NCI-H2171 treated with DMSO at 0.1 percent for 48 hours (cell line): ENCODE data around the gene ZBTB21.

Source experiments
- DNase-seq: peaks from one replicate; lab custom pipeline; 2025; lab: John Stamatoyannopoulos, UW

ZBTB21 gene

DNA sequence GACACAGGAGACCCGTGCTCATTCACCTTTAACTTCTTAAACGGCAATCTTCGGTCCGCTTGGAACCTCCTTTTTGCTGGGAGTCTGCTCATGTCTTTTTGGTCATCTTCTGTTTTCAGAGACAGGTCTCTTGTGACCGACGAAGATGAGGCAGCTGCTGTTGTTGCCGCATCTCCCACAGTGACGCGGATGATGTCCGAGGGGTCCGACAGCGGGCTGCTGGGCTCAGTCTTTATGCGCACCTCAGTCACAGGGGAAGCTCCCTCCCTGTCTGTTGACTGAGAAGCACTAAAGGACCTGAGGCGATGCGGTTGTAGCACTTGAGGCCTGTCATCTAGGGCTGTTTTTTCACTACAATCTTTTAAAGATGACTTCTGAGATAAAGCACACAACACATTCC, 17.6 kb downstream of the ZBTB21 start:
- no peak for DNase-seq

DNA sequence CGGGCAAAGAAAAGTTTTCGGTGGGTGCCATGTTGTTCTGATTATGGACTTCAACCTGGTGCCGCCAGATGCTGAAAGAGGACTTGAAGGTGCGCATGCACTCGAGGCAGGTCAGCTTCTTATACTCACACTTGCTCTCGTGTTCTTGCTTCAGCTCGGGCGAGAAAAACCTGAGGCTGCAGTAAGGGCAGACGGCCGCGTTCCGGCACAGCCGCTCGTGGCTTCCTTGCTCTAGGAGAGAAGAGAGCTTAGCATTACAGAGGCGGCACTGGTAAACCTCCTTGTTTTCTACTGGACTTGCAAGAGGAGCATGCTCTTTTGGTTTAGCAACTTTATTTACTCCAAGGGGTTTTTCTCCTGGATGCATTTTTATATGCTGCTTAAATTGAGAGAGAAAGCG, 18.5 kb downstream of the ZBTB21 start:
- no peak for DNase-seq

DNA sequence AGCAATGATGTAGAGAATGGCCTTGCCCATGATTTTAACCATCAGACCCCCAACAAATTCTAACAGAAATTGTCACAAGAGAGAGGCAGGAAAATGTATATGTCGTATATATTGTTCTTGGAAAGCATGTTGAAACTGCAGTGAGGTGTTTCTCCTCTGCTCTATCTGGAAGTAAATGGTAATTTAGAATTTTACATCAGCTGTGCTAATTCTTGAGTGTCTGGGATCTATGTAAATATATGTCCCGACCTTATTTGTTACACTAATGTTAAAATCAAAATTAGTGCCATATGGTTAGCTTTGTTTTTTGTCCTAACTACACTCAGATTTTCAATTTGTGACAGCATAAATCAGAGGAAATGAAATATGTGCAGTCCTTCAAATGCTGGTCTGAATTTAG, 20.5 kb downstream of the ZBTB21 start:
- DNase-seq = no peak

DNA sequence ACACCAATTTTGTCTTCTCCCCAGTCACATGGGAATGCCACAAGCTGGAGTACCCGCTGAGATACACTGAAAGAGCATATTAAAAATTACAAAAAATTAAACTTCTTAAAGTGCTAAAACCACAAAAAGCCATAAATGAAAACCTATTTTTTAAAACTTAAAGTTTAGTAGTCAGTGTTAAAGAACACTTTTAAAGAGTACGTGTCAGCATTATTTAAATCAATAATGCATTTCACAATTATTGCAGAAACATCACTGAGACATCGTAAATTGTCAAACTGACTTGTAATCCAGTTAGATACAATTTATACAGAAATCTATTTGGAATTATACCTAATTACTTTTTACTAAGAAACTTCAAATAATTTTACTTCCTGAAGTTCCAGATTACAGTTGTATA, 22.9 kb downstream of the ZBTB21 start:
- no peak for DNase-seq

DNA sequence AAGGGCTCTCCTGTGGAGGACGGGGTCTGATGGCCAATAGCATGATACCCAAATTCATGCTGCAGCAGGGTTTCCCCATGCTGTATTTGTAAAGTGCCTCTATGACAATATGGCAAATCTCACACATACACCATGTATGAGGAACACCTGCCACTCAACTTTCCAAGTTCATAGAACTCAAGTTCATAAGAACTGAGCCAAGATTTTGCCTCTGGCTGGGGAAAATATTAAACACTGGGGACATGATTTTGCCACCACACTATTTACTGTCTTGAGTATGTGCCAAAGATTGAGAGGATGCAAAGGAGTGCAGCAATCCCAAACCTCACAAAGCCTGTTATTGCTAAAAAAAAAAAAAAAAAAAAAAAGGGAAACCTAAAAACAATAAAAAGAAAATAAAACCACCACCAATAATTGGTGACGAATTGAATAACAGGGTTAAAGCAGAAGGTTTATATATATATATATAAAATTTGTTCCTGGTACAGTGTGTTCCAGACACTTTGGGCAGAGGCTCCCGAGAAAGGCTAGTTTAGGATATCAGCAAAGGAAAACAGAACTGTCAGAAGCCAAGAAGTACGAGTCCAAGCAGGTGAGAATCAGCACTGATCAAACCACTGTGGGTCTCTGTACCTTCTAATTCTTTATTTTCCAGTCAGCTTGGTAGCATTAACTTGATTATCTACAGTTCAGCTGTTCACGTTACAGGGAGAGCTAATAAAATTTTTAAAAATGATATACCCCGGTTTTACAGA, 24.3 kb downstream of the ZBTB21 start:
- no peak for DNase-seq

DNA sequence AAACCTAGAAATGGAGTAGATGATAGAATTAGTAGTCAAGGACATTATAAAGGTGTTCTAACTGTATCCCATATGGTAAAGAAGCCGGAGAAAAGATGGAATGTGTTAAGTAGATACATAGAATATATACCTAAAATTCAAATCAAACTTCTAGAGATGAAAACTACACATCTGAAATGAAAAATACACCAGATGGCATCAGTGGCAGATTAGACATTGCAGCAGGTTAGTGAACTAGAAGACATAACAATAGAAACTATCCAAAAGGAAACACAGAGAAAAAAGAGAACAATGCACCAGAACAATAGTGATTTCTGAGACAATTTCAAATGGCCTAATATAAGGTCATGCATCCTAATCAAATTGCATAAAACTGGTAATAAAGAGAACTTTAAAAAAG, 26.9 kb downstream of the ZBTB21 start:
- no peak for DNase-seq

DNA sequence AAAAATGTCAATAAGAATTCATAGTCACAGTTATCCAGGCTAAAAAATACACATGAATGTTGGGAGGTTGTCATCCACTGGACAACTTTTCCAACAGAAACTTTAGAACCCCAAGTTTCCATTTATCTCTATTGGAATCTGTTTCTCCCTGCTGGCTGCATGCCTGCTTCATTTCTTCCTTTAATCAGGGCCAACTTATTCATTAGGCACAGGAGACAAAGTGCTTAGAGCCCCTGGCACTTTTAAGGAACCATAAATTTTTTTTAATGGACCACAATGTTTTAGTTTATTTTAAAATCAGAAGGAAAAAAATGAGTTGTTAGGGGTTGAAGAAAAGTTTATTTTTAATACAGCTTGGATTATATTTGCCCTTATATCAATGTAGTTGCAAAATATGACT, 29.6 kb downstream of the ZBTB21 start:
- DNase-seq = no peak

DNA sequence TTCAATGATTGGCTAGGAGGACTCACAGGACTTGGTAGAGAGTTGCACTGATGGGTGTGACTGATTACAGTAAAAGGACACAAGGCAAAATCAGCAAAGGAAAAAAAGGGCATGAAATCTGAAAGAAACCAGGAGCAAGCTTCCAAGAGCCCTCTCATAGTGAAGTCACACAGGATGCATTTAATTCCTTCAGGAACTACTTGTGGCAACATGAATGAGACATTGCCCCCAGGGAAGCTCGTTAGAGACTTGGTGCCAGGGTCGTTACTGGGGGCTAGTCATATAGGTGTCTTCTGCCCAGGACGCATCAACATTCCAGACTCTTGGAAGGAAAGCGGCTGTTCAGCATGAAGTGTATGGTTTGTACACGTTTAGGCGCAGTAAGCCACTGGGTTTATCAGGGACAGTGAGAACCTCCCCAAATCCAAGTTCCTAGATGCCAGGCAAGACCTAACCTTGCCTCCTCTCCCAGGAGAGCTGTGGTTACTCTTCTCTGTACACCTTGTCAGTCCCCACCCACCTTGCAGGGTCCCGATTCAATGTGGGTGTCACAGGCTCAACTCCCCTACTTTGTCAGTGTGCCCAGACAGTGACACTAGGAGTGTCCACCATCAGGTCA, 30.3 kb downstream of the ZBTB21 start:
- DNase-seq = no peak

DNA sequence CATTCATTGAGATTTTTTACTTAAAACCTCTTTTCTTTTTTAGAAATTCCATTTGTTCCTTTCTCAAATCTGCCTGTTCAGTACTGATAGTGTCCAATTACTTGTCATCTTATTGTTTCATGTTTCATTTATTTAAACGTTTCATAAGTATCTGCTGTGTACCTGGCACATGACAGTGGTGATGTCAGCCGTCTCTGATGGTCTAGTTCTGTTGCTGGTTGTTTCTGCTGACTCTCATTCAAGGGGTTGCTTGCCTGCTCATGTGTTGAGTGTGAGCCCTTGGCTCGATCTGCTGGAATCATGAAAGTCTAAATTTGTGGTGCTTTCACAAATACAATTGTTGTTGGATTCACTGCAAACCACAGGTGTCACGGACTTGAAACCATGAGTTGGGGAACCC, 30.8 kb downstream of the ZBTB21 start:
- DNase-seq = no peak

DNA sequence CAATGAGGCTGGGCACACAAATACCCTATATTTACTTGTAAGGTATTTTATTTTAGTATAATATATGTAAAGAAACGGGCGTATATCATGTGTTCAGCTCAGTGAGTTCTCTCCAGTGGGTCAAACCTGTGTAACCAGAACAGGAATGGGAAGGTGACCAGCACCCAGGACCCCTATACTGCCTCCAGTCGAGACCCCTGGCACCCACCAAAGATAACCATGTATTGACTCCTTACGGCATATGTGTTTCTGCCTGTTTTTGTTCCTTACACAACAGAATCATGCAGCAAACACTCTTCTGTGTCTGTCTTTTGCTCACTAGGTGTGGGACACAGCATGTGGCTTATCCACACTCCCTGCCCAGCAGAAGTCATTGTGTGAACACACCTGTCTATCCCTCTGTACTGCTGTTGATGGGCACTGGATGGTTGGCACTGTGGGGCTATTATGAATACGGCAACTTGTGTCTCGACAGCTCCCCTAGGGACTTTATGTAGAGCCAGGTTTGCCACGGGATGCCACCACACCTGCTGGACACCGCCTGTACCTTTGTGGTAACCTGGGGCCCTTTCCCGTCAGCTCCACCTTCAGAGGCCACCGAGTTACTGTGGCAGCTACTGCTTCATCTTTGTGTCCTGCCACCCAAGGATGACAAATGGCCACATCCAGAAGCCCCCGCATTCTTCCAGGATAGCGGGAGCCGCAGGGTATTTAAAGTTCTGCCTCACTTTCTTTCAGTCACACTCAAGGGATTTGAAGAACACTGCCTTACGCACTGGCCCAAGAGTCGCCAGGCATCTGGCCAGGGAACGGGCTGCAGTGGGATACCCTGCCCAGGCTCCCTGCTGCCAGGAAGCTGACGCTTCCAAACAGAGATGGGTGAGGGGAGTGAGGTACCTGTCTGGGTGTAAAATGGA, 32.9 kb downstream of the ZBTB21 start:
- no peak for DNase-seq

DNA sequence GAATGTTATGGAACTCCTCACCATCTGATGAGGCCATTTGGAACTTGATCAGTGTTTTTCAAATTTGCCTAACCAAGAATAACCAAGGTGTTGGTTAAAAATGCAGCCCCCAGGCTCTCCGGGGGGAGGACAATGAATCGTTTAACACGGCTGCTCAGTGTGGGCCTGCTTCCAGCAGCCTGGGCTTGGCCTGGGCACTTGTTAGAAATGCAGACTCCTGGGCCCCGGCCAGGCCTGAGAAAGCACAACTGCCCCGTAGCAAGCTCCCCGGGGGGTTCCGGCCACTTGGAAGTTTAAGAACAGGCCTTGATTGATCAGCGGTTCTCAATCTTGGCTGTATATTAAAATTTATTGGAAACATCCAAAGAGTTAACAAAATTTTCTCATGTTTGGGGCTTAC, 33.5 kb downstream of the ZBTB21 start:
- DNase-seq = no peak

DNA sequence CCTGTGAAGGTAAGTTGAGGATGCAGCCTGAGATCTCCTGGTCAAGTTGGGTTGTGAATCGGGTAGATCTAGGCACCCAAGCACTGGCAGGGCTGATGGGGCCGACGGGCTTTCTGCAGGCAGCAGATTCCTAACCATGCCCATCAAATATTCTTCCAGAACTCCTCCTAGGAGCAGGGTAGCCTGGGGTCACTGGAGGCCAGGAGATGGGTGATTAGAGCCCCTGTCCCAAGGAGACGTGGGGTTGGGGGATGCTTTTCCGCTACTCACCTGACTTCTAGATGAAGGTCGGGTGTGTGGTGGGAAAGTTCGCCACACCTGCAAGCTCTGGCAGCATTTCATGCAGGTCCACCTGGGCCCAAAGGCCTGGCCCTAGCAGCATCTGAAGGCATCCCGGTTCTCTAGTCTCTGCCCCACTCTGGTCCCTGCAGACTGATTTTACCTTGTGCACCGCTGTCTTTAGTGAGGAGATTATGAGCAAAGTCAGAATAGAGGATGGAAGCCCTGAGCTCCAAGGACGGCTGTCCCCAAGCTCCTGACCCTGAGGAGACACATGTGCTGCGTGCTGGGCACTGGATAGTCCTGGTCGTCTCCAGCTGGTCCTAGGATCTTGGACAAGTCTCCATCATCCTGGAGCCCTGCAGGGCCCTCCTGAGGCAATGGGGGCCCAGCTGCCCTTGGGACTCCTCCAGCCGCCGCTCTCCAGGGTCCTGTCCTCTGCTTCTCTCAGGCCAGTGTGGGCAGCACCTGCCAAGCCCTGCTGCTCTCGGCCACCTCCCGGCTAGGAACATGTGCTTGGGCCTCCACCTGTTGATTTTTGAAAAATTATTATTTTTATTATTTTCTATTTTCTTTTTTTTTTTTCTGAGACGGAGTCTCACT, 34.5 kb downstream of the ZBTB21 start:
- no peak for DNase-seq

DNA sequence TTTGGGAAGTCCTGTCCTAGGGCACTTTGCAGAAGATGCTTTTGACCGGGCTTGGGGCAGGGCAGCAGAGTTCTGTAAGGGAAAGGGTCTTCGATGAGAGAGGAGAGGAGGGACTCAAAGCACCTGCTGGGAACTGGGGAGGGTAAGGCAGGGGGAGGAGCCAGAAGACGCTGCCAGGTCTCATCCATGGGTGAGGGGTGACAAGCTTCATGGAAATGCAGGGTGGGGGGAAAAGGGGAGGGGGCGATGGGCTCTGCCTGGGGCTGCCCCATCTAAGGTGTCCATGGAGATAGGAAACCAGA, 35.5 kb downstream of the ZBTB21 start:
- no peak for DNase-seq

DNA sequence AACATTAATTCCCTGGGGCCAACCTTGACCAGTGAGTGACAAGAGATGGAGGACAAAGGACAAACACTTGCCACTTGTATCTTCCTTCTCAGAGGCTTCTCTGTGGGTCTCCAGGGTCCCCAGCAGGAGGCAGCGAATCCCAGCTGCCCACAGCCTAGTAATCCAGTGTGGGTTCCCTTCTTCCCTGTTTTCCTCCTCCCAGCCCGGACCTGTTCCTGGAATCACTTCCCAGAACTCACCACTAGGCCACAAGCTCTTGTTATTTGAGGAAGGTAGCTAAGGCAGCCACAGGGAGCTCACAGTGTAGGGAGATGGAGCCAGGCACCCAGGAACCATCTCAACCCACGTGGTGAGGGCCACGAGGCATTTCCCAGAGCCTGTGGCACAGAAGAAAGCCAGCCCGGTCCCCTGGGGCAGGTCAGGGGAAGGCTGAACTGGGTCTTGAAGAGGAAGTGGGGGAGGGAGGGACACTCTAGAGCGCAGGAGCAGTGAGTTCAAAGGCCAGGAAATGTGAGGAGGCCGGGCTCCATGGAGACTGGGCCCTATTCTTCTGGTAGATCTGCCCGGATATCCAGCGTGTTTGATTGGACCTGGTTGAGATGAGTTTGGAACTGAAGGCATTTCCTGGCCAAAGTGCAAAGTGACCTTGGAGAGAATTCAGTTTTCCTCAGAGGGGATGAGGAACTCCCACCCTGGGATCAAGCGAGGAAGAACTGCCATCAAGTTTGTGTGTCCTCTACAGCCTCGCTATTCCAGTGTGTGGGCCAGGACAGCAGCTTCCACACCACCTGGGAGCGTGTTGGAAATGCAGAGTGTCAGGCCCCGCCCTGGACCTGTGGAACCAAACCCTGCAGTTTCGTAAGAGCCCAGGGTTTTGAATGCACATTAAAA, 36.1 kb downstream of the ZBTB21 start:
- DNase-seq = no peak

DNA sequence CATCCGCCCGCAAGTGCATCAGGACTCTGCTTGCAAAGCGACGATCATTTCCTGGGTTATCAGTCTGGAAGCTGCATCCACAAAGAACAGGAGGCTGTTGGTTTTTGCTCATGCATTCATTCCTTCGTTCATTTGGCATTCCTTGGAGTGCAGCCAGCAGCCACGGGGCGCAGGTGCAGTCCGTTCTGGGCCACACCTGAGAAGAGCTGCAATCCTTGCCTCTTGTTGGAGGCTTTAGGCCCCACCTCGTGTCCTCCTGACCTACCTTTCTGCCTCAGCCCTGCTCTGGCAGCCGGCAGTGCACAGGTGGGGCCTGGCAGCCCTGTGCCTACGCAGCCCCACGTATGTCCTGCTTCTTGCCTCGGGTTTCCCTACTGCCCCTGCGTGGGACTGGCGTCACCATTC, 36.7 kb downstream of the ZBTB21 start:
- DNase-seq = peak; percentile 8

DNA sequence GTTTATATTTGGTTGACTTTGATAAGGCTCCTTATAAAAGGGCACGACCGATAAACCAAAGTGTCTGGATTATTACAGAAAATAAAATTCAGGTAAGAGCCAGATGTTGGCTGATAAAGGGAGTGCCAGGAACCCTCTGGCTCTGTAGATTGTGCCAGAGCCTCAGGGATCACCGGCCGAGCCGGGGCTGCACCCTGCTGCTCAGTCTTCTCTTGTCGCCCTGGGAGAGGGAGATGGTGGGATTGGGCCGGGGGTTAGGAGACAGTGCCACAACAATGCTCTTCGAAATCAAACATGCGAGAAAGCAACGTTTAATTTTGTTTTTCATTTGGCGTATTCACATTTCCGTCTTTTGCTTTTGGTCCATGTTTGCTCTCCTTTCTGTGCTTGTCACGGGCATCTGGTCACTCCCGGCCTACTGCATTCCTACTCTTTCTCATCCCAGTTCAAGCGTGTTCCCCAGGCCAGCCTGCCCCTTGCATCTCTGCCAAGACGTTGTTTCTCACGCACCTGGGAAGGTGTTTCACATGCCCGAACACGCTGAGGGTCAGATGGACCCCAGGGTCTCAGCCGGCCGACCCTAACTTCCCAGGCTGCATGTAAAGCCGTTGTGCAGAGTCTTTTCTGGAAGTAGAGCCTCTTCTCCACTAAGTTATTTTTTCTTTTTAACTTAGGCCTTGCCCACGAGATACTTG, 37.5 kb downstream of the ZBTB21 start:
- no peak for DNase-seq

DNA sequence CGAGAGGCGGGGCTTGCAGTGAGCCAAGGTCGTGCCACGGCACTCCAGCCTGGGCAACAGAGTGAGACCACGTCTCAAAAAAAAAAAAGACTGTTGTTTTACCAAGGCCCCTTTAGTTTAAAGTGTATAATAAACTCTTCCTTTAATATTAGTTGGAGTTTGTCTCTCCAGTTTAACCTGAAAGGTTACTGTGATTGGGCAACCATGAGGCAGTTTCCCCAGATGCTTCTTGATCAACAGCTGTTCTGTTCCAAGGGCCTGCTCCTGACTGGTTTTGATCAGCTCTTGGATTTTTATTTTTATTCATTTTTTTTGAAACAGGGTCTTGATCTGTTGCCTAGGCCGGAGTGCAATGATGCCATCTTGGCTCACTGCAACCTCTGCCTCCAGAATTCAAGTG, 38.3 kb downstream of the ZBTB21 start:
- no peak for DNase-seq

DNA sequence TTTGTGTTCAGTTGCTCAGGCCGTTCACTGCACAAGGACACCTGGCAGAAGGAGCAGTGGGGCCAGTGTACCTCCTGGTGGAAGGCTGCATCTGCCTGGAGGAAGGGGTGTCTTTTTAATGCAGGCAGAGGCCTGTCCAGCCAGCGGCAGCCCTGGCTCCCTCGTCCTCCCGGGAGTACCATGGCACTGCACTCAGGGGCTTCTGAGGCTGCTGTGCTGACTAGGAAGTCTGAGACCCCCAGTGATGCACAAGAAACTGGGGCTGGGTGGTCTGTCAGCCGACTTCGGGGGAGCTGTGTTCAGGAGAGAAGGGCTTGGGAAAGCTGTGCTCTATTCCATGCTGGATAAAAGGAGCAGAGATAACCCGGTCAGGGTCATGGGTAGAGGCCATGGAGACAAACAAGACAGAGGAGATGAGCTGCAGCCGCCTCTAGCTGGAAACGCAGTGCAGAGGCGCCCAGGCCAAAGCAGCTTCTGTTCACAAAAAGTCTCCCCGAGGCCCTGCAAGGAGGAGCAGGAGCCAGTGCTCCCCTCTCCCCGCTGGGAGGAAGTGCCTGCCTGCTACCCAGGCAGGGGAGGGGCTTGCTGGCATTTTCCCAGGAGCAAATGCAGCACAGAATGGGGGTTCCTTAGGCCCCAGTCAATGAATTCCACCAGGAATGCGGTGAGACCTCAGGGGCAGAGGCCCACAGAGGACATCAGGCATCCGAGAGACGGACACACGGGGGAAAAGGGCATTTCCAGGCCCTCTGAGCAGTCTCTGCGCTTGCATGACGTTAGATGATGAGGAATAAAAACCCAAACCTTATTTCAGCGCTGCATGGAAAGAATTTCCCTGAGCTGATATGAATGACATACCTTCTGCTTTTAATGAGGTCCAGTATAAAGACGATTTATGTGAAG, 39.2 kb downstream of the ZBTB21 start:
- DNase-seq = no peak

DNA sequence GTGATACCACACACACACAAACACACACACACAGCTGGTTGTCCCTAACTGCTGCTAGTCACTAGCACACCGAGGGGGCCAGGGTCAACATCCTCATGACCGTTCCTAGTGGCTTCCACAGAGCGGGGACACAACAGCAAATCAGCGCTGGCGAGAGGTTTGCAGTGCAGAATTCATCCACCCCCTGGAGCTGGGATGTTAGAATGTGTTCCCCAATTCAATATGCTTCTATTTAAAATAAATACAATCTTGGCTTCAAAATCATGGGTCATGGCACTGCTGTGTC, 40.1 kb downstream of the ZBTB21 start:
- no peak for DNase-seq

DNA sequence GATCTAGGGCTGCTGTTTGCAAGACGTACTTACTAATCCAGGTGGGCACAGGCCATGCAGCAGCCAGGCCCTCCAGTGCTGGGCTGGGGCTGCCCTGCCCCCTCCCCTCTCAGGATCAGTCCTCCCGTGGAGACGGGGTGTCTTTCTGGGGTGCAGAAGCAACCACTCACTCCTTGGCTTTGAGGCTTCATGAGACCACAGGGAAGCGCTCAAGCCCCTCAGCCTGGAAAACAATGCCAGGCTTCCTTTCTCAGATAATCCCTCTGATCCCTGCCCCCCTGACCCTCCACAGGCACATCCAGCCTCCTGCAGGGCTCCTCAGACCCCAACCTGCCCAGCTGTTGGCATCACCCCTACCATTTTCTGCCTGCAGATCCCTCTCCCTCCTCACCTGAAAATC, 42.5 kb downstream of the ZBTB21 start:
- no peak for DNase-seq
